ENCODE measurements around the gene CTNNA3.

GRCh38 chr10:67110286-67110685 is 585.7 kb downstream of the CTNNA3 start:
- TF ChIP-seq POLR2A (IDR thresholded peaks at IDR 0.05; ENCODE audit: low read depth, low read length) (no peak), CTCF (conservative IDR thresholded peaks at IDR 0.05; ENCODE audit: low read depth, low read length) (no peak), RAD21 (IDR thresholded peaks at IDR 0.05; ENCODE audit: low read length) (no peak), CEBPB (IDR thresholded peaks at IDR 0.05; ENCODE audit: low read depth, low read length) (no peak), SMC3 (IDR thresholded peaks at IDR 0.05; ENCODE audit: low read depth, low read length) (no peak)
